K562 (cell line): ENCODE measurements around the gene TRRAP. TPM values are rescaled to one million over a fixed set of nuclear protein-coding genes. Genes with fewer than 3 reads are reported as not detected.

Experiments used
- ATAC-seq: fragments of 200-7000 bp; cut with Tn5 transposase; 3 replicates; pipeline ENCODE4 v1.9.1; 2020; ENCODE audit warnings: moderate library complexity
- BruUV-seq: library from RNA; stranded (reverse); fragments of 400-500 nt; replicated peaks from 2 replicates; lab custom pipeline; 2021; lab: Mats Ljungman, UMichigan
- CTCF ChIA-PET: fragments of 300-600 bp; formaldehyde crosslinking; extraction: SDS; loops from one replicate; lab custom pipeline; 2021; ENCODE audit warnings: low intra/inter-chr PET ratio; lab: Yijun Ruan, JAX
- POLR2A ChIA-PET: fragments of 300-600, 350-650 bp; sonication (Branson Sonifier 250); formaldehyde crosslinking; extraction: SDS; loops from one replicate; lab custom pipeline; 2021; ENCODE audit warnings: antibody characterized with exemption, inconsistent platforms; lab: Yijun Ruan, JAX
- DNase-seq, 4 experiments: peaks; one replicate each; pipeline versions ENCODE4 v3.0.0 to v3.0.0-alpha.2; 2011 to 2018; ENCODE audit warnings: low spot score in 3 of 4, mixed read lengths in 3 of 4; ENCODE audit errors: extremely low read depth in 1 of 4
- FAIRE-seq: peaks from 2 replicates; lab custom pipeline; 2011; peaks lifted over from hg19 to GRCh38; lab: Jason Lieb, UNC
- H2AFZ ChIP-seq: 2 replicates; pipeline ENCODE4 v1.6.0; 2011; ENCODE audit warnings: low read depth, low read length, control low read depth, inconsistent platforms
- H3K27ac ChIP-seq: fragments of 200-600 bp; 3 replicates; pipeline ENCODE4 v1.8.0; 2011; ENCODE audit warnings: low read depth, mild to moderate bottlenecking, control low read depth, inconsistent platforms, low read length, moderate library complexity, mixed read lengths; ENCODE audit errors: extremely low read depth
- H3K27me3 ChIP-seq, 2 experiments: fragments of 300-600 bp in 1 of 2; 2 replicates in 1 of 2; 3 replicates in 1 of 2; pipeline versions ENCODE4 v1.6.0 to v1.8.0; 2011; ENCODE audit warnings: inconsistent platforms in 2 of 2, low read length in 2 of 2, mild to moderate bottlenecking in 1 of 2, mixed read lengths in 1 of 2, moderate library complexity in 1 of 2; ENCODE audit not compliant: control insufficient read depth in 2 of 2, insufficient read depth in 2 of 2
- H3K36me3 ChIP-seq: fragments of 300-600 bp; 3 replicates; pipeline ENCODE4 v1.8.0; 2011; ENCODE audit warnings: mild to moderate bottlenecking, low read length, inconsistent platforms; ENCODE audit not compliant: control insufficient read depth, insufficient read depth
- H3K4me1 ChIP-seq, 2 experiments: fragments of 200-600 bp in 1 of 2; replicated peaks in 1 of 2; 2 replicates in 1 of 2; 3 replicates in 1 of 2; pipeline versions ENCODE4 v1.5.1 to v1.8.0; 2011; ENCODE audit warnings: inconsistent platforms in 2 of 2, low read length in 2 of 2, mild to moderate bottlenecking in 1 of 2, mixed read lengths in 1 of 2, moderate library complexity in 1 of 2; ENCODE audit not compliant: control insufficient read depth in 2 of 2, insufficient read depth in 2 of 2
- H3K4me2 ChIP-seq: 2 replicates; pipeline ENCODE4 v1.6.1; 2011; ENCODE audit warnings: low read length, control low read depth, inconsistent platforms, mixed read lengths; ENCODE audit not compliant: insufficient read depth
- H3K4me3 ChIP-seq: fragments of 200-600 bp; sonication (generic), shearing (Covaris generic); 2 replicates; pipeline ENCODE4 v1.5.1; 2016; ENCODE audit warnings: control low read depth, inconsistent platforms
- H3K79me2 ChIP-seq: fragments of 200-600 bp; 3 replicates; pipeline ENCODE4 v1.8.0; 2011; ENCODE audit warnings: low read length, inconsistent platforms; ENCODE audit not compliant: control insufficient read depth, insufficient read depth
- H3K9ac ChIP-seq, 2 experiments: 2 replicates each; pipeline versions ENCODE4 v1.6.0 to v1.6.1; 2011; ENCODE audit warnings: low read depth in 2 of 2, low read length in 2 of 2, control low read depth in 1 of 2, inconsistent platforms in 1 of 2, mild to moderate bottlenecking in 1 of 2, mixed read lengths in 1 of 2; ENCODE audit not compliant: insufficient read depth in 1 of 2
- H3K9me1 ChIP-seq: one replicate; pipeline ENCODE4 v1.6.0; 2011; ENCODE audit warnings: inconsistent platforms, mild to moderate bottlenecking, low read length, moderate library complexity; ENCODE audit not compliant: control insufficient read depth, insufficient read depth
- H3K9me3 ChIP-seq: replicated peaks from 2 replicates; pipeline ENCODE4 v1.5.1; 2011; ENCODE audit warnings: low read depth, low read length, inconsistent platforms; ENCODE audit not compliant: control insufficient read depth, insufficient read depth
- H4K20me1 ChIP-seq: replicated peaks from 2 replicates; pipeline ENCODE4 v1.6.1; 2011; ENCODE audit warnings: low read length, inconsistent platforms, mixed read lengths; ENCODE audit not compliant: control insufficient read depth, insufficient read depth
- CEBPB ChIP-seq: fragments of 450-650 bp; IDR thresholded peaks from 2 replicates; pipeline ENCODE4 v1.6.1; 2016; ENCODE audit warnings: missing genetic modification characterization, missing compliant biosample characterization
- EP300 ChIP-seq: IDR thresholded peaks from 2 replicates; pipeline ENCODE4 v1.6.1; 2012; ENCODE audit warnings: low read length, improper control_type of control experiment
- ERF ChIP-seq: fragments of 450-650 bp; formaldehyde crosslinking; IDR thresholded peaks from 2 replicates; pipeline ENCODE4 v1.4.0; 2020; ENCODE audit warnings: mild to moderate bottlenecking, mixed read lengths
- GABPB2 ChIP-seq: fragments of 250-450 bp; sonication (Bioruptor Pico); conservative IDR thresholded peaks from 2 replicates; pipeline ENCODE4 v1.5.1; 2021; ENCODE audit warnings: mild to moderate bottlenecking
- HNRNPL ChIP-seq: fragments of 200-400 bp; formaldehyde crosslinking; IDR thresholded peaks from 2 replicates; pipeline ENCODE4 v1.6.1; 2017; ENCODE audit warnings: low read depth, mild to moderate bottlenecking, low read length
- L3MBTL2 ChIP-seq: fragments of 450-650 bp; IDR thresholded peaks from 2 replicates; pipeline ENCODE4 v1.6.1; 2016; ENCODE audit warnings: mild to moderate bottlenecking, moderate library complexity
- MEIS2 ChIP-seq: fragments of 450-650 bp; IDR thresholded peaks from 2 replicates; pipeline ENCODE4 v1.6.1; 2014; ENCODE audit warnings: mild to moderate bottlenecking; ENCODE audit not compliant: partially characterized antibody
- NFXL1 ChIP-seq: fragments of 450-650 bp; formaldehyde crosslinking; IDR thresholded peaks from 2 replicates; pipeline ENCODE4 v1.4.0; 2021; ENCODE audit warnings: mild to moderate bottlenecking
- POU5F1 ChIP-seq: fragments of 150-350 bp; IDR thresholded peaks from 2 replicates; pipeline ENCODE4 v1.6.1; 2014; ENCODE audit warnings: borderline replicate concordance, low read length, low read depth, mild to moderate bottlenecking; ENCODE audit not compliant: partially characterized antibody
- PRMT5 ChIP-seq: sonication (generic); formaldehyde crosslinking; IDR thresholded peaks from 2 replicates; pipeline ENCODE4 v1.5.0; 2020; ENCODE audit warnings: missing genetic modification reagents
- THAP7 ChIP-seq: fragments of 250-450 bp; sonication (Bioruptor Pico); IDR thresholded peaks from 2 replicates; pipeline ENCODE4 v1.5.0; 2021
- ZNF316 ChIP-seq: fragments of 450-650 bp; IDR thresholded peaks from 2 replicates; pipeline ENCODE4 v1.6.1; 2016
- ZNF699 ChIP-seq: fragments of 250-450 bp; sonication (Bioruptor Pico); IDR thresholded peaks from 2 replicates; pipeline ENCODE4 v1.8.0; 2021; ENCODE audit warnings: mild to moderate bottlenecking, moderate library complexity; ENCODE audit not compliant: insufficient replicate concordance
- in situ Hi-C: fragments of 300-500 bp; cut with MboI; formaldehyde crosslinking; loops from 4 replicates; pipeline ENCODE4 v1.15.0; 2018; ENCODE audit warnings: inconsistent platforms, mixed read lengths
- intact Hi-C: fragments of 100-400 bp; cut with micrococcal nuclease; formaldehyde crosslinking; loops from 2 replicates; pipeline ENCODE4 v1.14.2; 2022
- polyA plus RNA-seq, 8 experiments: library from polyadenylated mRNA; depleted of rRNA in 4 of 8; stranded (reverse) in 5 of 8; unstranded in 3 of 8; fragments of >200 nt; fragmentation: Nextera tagmentation in 2 of 8; fragmentation: Illumina TruSeq in 1 of 8; extraction: Ambion mirVana in 2 of 8; extraction: Trizol in 1 of 8; gene quantifications; 2 replicates each; pipeline versions ENCODE4 v1.2.1 to v1.2.3, GENCODE V29; 2011 to 2014; ENCODE audit warnings: inconsistent platforms in 1 of 8, missing spikeins in 1 of 8
- total RNA-seq, 7 experiments: library from RNA; depleted of rRNA in 6 of 7; stranded (reverse); fragments of >200 nt in 6 of 7; fragmentation: Illumina TruSeq in 2 of 7; extraction: Trizol in 2 of 7; gene quantifications; 2 replicates each; pipeline versions ENCODE4 v1.2.1 to v1.2.3, GENCODE V29; 2011 to 2021; ENCODE audit warnings: low replicate concordance in 1 of 7
- TF ChIP-seq, protein P1 (sequence below): fragments of 150-350 bp; conservative IDR thresholded peaks from 2 replicates; pipeline ENCODE4 v1.6.1; 2014; ENCODE audit warnings: low read length

TRRAP gene
- total and polyA plus RNA-seq, 9 of the 15 experiments (the other 6 are each of a cell fraction or from before 2014, with no cell fraction given) = 1.3 to 47.2 (median 9.7) TPM

- intact Hi-C loops = no loop called here
These were observed 35.3 kb downstream of the TRRAP start for GRCh38 chr7:98913612-98914011.

More at GRCh38 chr7:98913612-98914011, 35.3 kb downstream of the TRRAP start:
- Histone ChIP-seq H3K9ac (no peak overlapping the region), H2AFZ (no peak overlapping the region), H3K4me3 (no peak overlapping the region), H3K27me3 (no peaks in the 10 kb centered on the region), H3K4me2 (no peak overlapping the region), H3K9me1 (no peaks in the 10 kb centered on the region), H3K27ac (no peak overlapping the region), H3K79me2 (no peaks in the 10 kb centered on the region), H3K36me3 (peaks cover 94% of the 10 kb centered on the region), H4K20me1 (no peaks in the 10 kb centered on the region; the same call in 1 of the 2 replicates), H3K4me1 (no peaks in the 10 kb centered on the region), H3K9me3 (no peaks in the 10 kb centered on the region)
- no peak for FAIRE-seq
- no peak for ATAC-seq
- CTCF ChIA-PET = no interaction called here
- DNase-seq = no peak
- POLR2A ChIA-PET = interaction anchor here (0.8 to 2.3 kb wide), 3 partner anchors 8 to 26 kb away, joined by 3 to 6 read pairs (median 5); no protein-coding TSS in a partner anchor
- TF ChIP-seq CEBPB (tag) (no peak), PRMT5 (no peak), ZNF316 (no peak), ERF (CRISPR knock-in tag) (no peak), MEIS2 (no peak), L3MBTL2 (no peak), HNRNPL (no peak), NFXL1 (CRISPR knock-in tag) (no peak), ZNF699 (CRISPR knock-in tag) (no peak), EP300 (no peak), GABPB2 (CRISPR knock-in tag) (no peak), THAP7 (CRISPR knock-in tag) (no peak), POU5F1 (no peak)
- TF ChIP-seq, protein P1, sequence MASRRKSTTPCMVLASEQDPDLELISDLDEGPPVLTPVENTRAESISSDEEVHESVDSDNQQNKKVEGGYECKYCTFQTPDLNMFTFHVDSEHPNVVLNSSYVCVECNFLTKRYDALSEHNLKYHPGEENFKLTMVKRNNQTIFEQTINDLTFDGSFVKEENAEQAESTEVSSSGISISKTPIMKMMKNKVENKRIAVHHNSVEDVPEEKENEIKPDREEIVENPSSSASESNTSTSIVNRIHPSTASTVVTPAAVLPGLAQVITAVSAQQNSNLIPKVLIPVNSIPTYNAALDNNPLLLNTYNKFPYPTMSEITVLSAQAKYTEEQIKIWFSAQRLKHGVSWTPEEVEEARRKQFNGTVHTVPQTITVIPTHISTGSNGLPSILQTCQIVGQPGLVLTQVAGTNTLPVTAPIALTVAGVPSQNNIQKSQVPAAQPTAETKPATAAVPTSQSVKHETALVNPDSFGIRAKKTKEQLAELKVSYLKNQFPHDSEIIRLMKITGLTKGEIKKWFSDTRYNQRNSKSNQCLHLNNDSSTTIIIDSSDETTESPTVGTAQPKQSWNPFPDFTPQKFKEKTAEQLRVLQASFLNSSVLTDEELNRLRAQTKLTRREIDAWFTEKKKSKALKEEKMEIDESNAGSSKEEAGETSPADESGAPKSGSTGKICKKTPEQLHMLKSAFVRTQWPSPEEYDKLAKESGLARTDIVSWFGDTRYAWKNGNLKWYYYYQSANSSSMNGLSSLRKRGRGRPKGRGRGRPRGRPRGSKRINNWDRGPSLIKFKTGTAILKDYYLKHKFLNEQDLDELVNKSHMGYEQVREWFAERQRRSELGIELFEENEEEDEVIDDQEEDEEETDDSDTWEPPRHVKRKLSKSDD = no peak
- no TSS peak for BruUV-seq
- in situ Hi-C loops = no loop called here
